Gastrocnemius medialis (tissue), 4 donors: ENCODE measurements around the gene HDAC4. TPM values are rescaled to one million over a fixed set of nuclear protein-coding genes. Genes with fewer than 3 reads are reported as not detected.

Experiments
- ATAC-seq, 2 donors: fragments of 150-250 bp; one replicate each; pipeline ENCODE4 v1.9.1; 2016
- DNase-seq, 2 donors: peaks; one replicate each; pipeline ENCODE4 v3.0.0-alpha.2; 2019
- H3K27ac ChIP-seq, 4 donors: fragments of 200-600 bp; sonication (generic); 1 replicate in 1 of 4; 2 replicates in 3 of 4; pipeline ENCODE4 v1.5.1; 2016 to 2018; ENCODE audit warnings: mild to moderate bottlenecking in 2 of 4, moderate library complexity in 1 of 4
- H3K27me3 ChIP-seq, 3 donors: fragments of 200-600 bp; sonication (generic) in 2 of 3; 1 replicate in 1 of 3; 2 replicates in 2 of 3; pipeline versions ENCODE4 v1.5.1 to v1.6.0; 2016 to 2019; ENCODE audit warnings: mild to moderate bottlenecking in 1 of 3, moderate library complexity in 1 of 3
- H3K36me3 ChIP-seq, 2 donors: fragments of 200-600 bp; sonication (generic) in 1 of 2; one replicate each; pipeline ENCODE4 v1.5.1; 2017 to 2018
- H3K4me1 ChIP-seq, 2 donors: fragments of 200-600 bp; sonication (generic) in 1 of 2; one replicate each; pipeline ENCODE4 v1.5.1; 2016 to 2017; ENCODE audit warnings: mild to moderate bottlenecking in 2 of 2
- H3K4me3 ChIP-seq, 4 donors: fragments of 200-600 bp; sonication (generic) in 3 of 4; 1 replicate in 1 of 4; 2 replicates in 3 of 4; pipeline ENCODE4 v1.5.1; 2016 to 2019; ENCODE audit warnings: mild to moderate bottlenecking in 2 of 4
- H3K9me3 ChIP-seq, 3 donors: fragments of 200-600 bp; sonication (generic) in 2 of 3; 1 replicate in 1 of 3; 2 replicates in 2 of 3; pipeline ENCODE4 v1.5.1; 2016 to 2019
- CTCF ChIP-seq, 5 experiments: fragments of 450-650 bp in 3 of 5; fragments of 200-600 bp in 2 of 5; sonication (generic) in 2 of 5; IDR thresholded peaks in 4 of 5; conservative IDR thresholded peaks in 1 of 5; 1 replicate in 4 of 5; 2 replicates in 1 of 5; pipeline ENCODE4 v1.5.1; 2016 to 2019; ENCODE audit warnings: antibody characterized with exemption in 5 of 5, mild to moderate bottlenecking in 3 of 5, moderate library complexity in 3 of 5
- POLR2A ChIP-seq, 2 donors: fragments of 450-650 bp; IDR thresholded peaks; one replicate each; pipeline ENCODE4 v1.6.1; 2017; ENCODE audit warnings: antibody characterized with exemption in 2 of 2, mild to moderate bottlenecking in 2 of 2, moderate library complexity in 2 of 2
- in situ Hi-C, 4 donors: fragments of 200-750 bp; cut with MboI; loops; one replicate each; pipeline versions ENCODE4 v1.15.0 to v1.8.0; 2017; ENCODE audit warnings: low sequenced_read_pairs in 4 of 4
- intact Hi-C: fragments of 100-400 bp; cut with DNase I; formaldehyde crosslinking; loops from one replicate; pipeline ENCODE4 v1.15.1; 2023; ENCODE audit warnings: low total_unique reads
- total RNA-seq, 4 donors: library from RNA; depleted of rRNA; stranded (reverse); fragments of >200 nt; gene quantifications; one replicate each; pipeline versions ENCODE4 v1.1.0 to v1.2.3, GENCODE V29; 2016

HDAC4 gene
- total RNA-seq, 4 donors from 2014 or later: 23.6 to 257 (median 119) TPM

GRCh38 chr2:239119346-239120126 lies 281.3 kb downstream of the HDAC4 start:
- H3K4me1 ChIP-seq: peaks cover 0 to 4% of the 10 kb centered on the region in 2 donors
- in situ Hi-C loops: no loop called here
- no peaks in the 10 kb centered on the region for H3K9me3 ChIP-seq
- TF ChIP-seq CTCF (IDR thresholded peaks at IDR 0.05 in 4 of 5, conservative IDR thresholded peaks at IDR 0.05 in 1 of 5) (no peak), POLR2A (IDR thresholded peaks at IDR 0.05) (no peak)
- no peaks in the 10 kb centered on the region for H3K27me3 ChIP-seq
- H3K4me3 ChIP-seq: no peak overlapping the region
- H3K27ac ChIP-seq: peak overlapping the region in 3 of 4 donors; percentile 7 to 61 (median 10)
- H3K36me3 ChIP-seq: peaks cover 0 to 22% of the 10 kb centered on the region in 2 donors
- ATAC-seq (no peak), DNase-seq (no peak)
- intact Hi-C loops: no loop called here

DNA sequence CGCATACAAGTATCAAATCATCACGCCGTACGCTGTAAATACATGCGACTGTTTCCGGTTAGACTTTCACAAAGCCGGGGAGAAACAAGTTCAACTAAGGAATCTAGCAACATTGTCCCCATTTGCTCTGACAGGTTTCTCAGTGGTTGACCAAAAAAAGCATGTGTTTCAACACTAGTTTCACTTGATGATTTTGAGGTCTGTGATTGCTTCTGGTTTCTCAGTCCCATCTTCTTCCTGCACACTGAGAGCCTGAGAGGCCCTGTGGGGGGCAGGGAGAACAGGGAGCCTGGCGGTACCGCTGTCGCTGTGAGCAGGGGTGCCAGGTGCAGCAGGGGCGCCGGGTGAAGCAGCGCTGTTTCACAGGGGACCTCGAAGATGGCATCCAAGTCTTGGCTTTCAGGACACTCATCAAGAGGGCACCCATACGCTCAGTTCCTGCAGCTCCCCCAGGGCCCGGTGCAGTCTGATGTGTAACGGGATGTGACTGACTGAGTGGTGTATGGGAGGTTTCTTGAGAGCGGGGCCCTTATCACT lies 282.1 kb downstream of the HDAC4 start:
- Histone ChIP-seq H3K4me3 (no peak overlapping the region), H3K27me3 (no peaks in the 10 kb centered on the region), H3K27ac (no peak overlapping the region), H3K9me3 (no peaks in the 10 kb centered on the region), H3K36me3 (peaks cover 0 to 20% of the 10 kb centered on the region in 2 donors), H3K4me1 (peaks cover 0 to 7% of the 10 kb centered on the region in 2 donors)
- no peak for ATAC-seq
- intact Hi-C loops (no loop called here), in situ Hi-C loops (no loop called here)
- no peak for TF ChIP-seq POLR2A (IDR thresholded peaks at IDR 0.05)
- TF ChIP-seq CTCF (IDR thresholded peaks at IDR 0.05 in 4 of 5, conservative IDR thresholded peaks at IDR 0.05 in 1 of 5): no peak
- DNase-seq: no peak

DNA sequence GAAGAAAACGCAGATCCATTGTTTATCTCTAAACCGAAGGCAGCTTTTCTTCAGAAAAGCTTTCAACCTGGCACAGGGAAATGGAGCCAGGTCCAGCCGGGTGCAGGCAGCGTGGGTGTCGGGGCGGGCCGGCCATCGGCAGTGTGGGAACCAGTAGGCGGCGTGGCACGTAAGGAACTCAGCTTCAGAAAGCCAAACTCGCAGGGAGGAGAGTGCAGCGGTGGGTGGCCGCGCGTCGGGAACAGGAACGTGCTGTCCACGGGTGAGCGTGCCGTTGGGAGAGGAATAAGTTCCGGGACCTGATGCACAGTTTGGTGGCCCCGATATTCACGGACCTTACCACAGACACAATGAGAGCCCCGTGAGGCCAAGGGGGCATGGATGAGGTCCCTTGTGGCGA lies 282.6 kb downstream of the HDAC4 start:
- no peaks in the 10 kb centered on the region for H3K9me3 ChIP-seq
- no peak overlapping the region for H3K4me3 ChIP-seq
- no peak overlapping the region for H3K27ac ChIP-seq
- TF ChIP-seq CTCF (IDR thresholded peaks at IDR 0.05 in 4 of 5, conservative IDR thresholded peaks at IDR 0.05 in 1 of 5) (no peak), POLR2A (IDR thresholded peaks at IDR 0.05) (no peak)
- intact Hi-C loops: no loop called here
- H3K4me1 ChIP-seq: peaks cover 0 to 7% of the 10 kb centered on the region in 2 donors
- in situ Hi-C loops: no loop called here
- no peak for DNase-seq
- peaks cover 0 to 23% of the 10 kb centered on the region in 2 donors for H3K36me3 ChIP-seq
- H3K27me3 ChIP-seq: no peaks in the 10 kb centered on the region
- ATAC-seq: no peak

DNA sequence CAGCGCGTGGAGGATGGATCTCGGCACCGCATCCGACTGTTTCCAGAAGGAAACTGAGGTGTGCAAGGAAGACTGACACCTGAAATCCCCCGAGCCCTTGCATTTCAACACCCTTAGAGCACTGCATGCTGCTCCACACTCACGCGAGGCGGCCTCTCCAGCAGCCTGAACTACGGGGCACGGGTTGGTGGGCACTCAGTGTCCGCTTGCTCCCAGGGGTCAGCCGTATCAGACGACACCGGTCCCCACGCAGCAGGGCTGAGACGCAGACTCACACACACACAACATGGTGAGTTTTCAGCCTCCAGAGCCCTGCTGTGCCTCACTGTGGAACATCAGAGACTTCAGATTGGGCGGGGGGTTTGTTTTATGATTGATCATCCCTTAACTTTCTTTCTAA lies 283.0 kb downstream of the HDAC4 start:
- Histone ChIP-seq H3K9me3 (no peaks in the 10 kb centered on the region), H3K36me3 (peaks cover 0 to 24% of the 10 kb centered on the region in 2 donors), H3K27ac (no peak overlapping the region), H3K27me3 (no peaks in the 10 kb centered on the region), H3K4me1 (peaks cover 0 to 7% of the 10 kb centered on the region in 2 donors), H3K4me3 (no peak overlapping the region)
- no peak for ATAC-seq
- TF ChIP-seq CTCF (IDR thresholded peaks at IDR 0.05 in 4 of 5, conservative IDR thresholded peaks at IDR 0.05 in 1 of 5) (no peak), POLR2A (IDR thresholded peaks at IDR 0.05) (no peak)
- in situ Hi-C loops: no loop called here
- no peak for DNase-seq
- intact Hi-C loops: no loop called here
